Esophagus muscularis mucosa (tissue), 3 donors: ENCODE results near the gene TLR6.

ENCODE experiments used
- CTCF ChIP-seq, 3 experiments: fragments of 200-600 bp in 2 of 3; fragments of 450-650 bp in 1 of 3; sonication (generic) in 2 of 3; IDR thresholded peaks; one replicate each; pipeline ENCODE4 v1.5.1; 2017 to 2019; ENCODE audit warnings: antibody characterized with exemption in 3 of 3, mild to moderate bottlenecking in 2 of 3, moderate library complexity in 1 of 3
- POLR2A ChIP-seq: fragments of 450-650 bp; IDR thresholded peaks from one replicate; pipeline ENCODE4 v1.6.1; 2017; ENCODE audit warnings: antibody characterized with exemption, moderate library complexity, mild to moderate bottlenecking, low read depth
- POLR2AphosphoS5 ChIP-seq, 2 donors: sonication (generic); formaldehyde crosslinking; IDR thresholded peaks; one replicate each; pipeline ENCODE4 v1.6.1; 2017; ENCODE audit warnings: antibody characterized with exemption in 2 of 2

DNA sequence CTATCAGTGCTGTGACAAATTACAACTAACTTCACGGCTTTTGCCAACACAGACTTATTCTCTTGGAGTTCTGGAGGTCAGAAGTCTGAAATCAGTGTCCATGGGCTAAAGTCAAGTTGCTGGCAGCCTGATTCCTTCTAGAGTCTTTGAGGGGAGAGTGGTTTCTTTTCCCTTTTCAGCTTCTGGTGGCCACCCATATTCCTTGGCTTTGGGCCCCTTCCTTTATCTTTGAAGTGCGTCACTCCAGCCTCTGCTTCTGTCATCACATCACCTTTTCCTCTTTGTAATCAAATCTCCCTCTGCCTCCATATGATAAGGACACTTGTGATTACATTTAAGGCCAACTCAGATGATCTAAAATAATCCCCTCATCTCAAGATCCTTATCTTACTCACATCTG lies 20.0 kb upstream of the TLR6 start:
- TF ChIP-seq CTCF (IDR thresholded peaks at IDR 0.05): no peak
- no peak for TF ChIP-seq POLR2A
- no peak for TF ChIP-seq POLR2AphosphoS5 (IDR thresholded peaks at IDR 0.05)
